Measurements from ENCODE around the gene CBX4. TPM values are rescaled to one million over a fixed set of nuclear protein-coding genes. Genes with fewer than 3 reads are reported as not detected.

Gene CBX4
- total and polyA plus RNA-seq, 2 of the 13 experiments (the other 11 are each of a cell fraction or from before 2014, with no cell fraction given) = 25.8 to 50.8 TPM

- no TSS peak for BruUV-seq (replicated peaks)
- intact Hi-C loops (cut with micrococcal nuclease; ENCODE audit: unreplicated experiment) = loop anchor here (10.0 kb wide), 2 partner anchors 81 to 89 kb away; no protein-coding TSS in a partner anchor
- Histone ChIP-seq H3K4me2 (ENCODE audit: low read depth, low read length) (peak overlapping the region; percentile 88), H3K27me3 (ENCODE audit: control insufficient read depth in 1 of 2, insufficient read depth in 2 of 2, low read length in 2 of 2) (no peaks in the 10 kb centered on the region; a peak in 2 of 5 replicates), H3K4me1 (ENCODE audit: insufficient read depth, low read length) (peaks cover 71% of the 10 kb centered on the region), H4K20me1 (ENCODE audit: insufficient read depth, low read length) (peaks cover 44% of the 10 kb centered on the region), H3K9me3 (ENCODE audit: low read length) (no peaks in the 10 kb centered on the region), H3K36me3 (replicated peaks in 1 of 2; ENCODE audit: control insufficient read depth in 1 of 2, insufficient read depth in 2 of 2, low read length in 2 of 2) (peaks cover 11 to 12% of the 10 kb centered on the region in 2 experiments), H3K27ac (ENCODE audit: extremely low read length, insufficient read depth, low read length) (peak overlapping the region; percentile 82), H3K4me3 (replicated peaks in 1 of 3; ENCODE audit: insufficient read depth in 1 of 3, low read depth in 2 of 3, low read length in 3 of 3) (peak overlapping the region in 2 of 3 experiments; percentile 17 to 79; a peak in 3 of 6 replicates), H3K79me2 (ENCODE audit: insufficient read depth, low read length) (peaks cover 39% of the 10 kb centered on the region), H3K9ac (ENCODE audit: insufficient read depth, low read depth, low read length) (no peak overlapping the region), H2AFZ (ENCODE audit: low read length) (no peak overlapping the region)
- WGBS (ENCODE audit: low lambda C conversion rate) = 97% methylated on average over 58 of the region's 83 CpGs
- FAIRE-seq = no peak
- ChIA-PET CTCF (ENCODE audit: low intra/inter-chr PET ratio, low total read pairs) (interaction anchor here (1.1 to 2.1 kb wide), 4 partner anchors 22 to 44 kb away, joined by 3 to 12 read pairs (median 6); no protein-coding TSS in a partner anchor), POLR2A (interaction anchor here (1.0 to 11.1 kb wide), 5 partner anchors 9 to 155 kb away, joined by 4 to 274 read pairs (median 18); partner anchors contain the start of gene CBX8)
- in situ Hi-C loops (cut with HindIII; ENCODE audit: extremely low pct_ligation_motif_present, low pct_unique_long_range_greater_than_20kb) = no loop called here
- no peak for DNase-seq (ENCODE audit: low spot score)
- ATAC-seq = no peak
- TF ChIP-seq ZBTB34 (CRISPR knock-in tag; IDR thresholded peaks at IDR 0.05) = peak; percentile 32; the same call in 1 of the 2 replicates
- peak; percentile 90 for TF ChIP-seq RBFOX2 (IDR thresholded peaks at IDR 0.05; ENCODE audit: low read depth, low read length)
- TF ChIP-seq PATZ1 (CRISPR knock-in tag; IDR thresholded peaks at IDR 0.05) = no peak
- peak; percentile 90 for TF ChIP-seq ZBTB33 (CRISPR knock-in tag; IDR thresholded peaks at IDR 0.05)
- TF ChIP-seq CBX5 (CRISPR knock-in tag; IDR thresholded peaks at IDR 0.05; ENCODE audit: borderline replicate concordance) = no peak
- TF ChIP-seq HOXA3 (CRISPR knock-in tag; IDR thresholded peaks at IDR 0.05) = no peak; the same call in none of the 2 replicates
- no peak for TF ChIP-seq ATF3 (CRISPR knock-in tag; IDR thresholded peaks at IDR 0.05)
- TF ChIP-seq ZNF460 (CRISPR knock-in tag; IDR thresholded peaks at IDR 0.05; ENCODE audit: borderline replicate concordance) = no peak
- TF ChIP-seq ERF (CRISPR knock-in tag; IDR thresholded peaks at IDR 0.05) = no peak
- peak; percentile 91 for TF ChIP-seq AGO2 (optimal IDR thresholded peaks at IDR 0.05; ENCODE audit: low read depth, low read length)
- TF ChIP-seq HNRNPK (IDR thresholded peaks at IDR 0.05; ENCODE audit: low read depth, low read length, poor library complexity, severe bottlenecking) = no peak
- peak; percentile 30; the same call in 1 of the 2 replicates for TF ChIP-seq ZHX1 (CRISPR knock-in tag; IDR thresholded peaks at IDR 0.05; ENCODE audit: low read depth)
- peak; percentile 87 for TF ChIP-seq PRPF4 (IDR thresholded peaks at IDR 0.05; ENCODE audit: low read depth, low read length, poor library complexity, severe bottlenecking)
These were observed 5.3 kb downstream of the CBX4 start for GRCh38 chr17:79833744-79834564.
